Measurements from ENCODE around the gene TMEM200C.
A peak's percentile ranks its signal among the peaks of the same experiment; 100 is the strongest.

Gene TMEM200C

GRCh38 chr18:5893956-5894610, 1.2 kb downstream of the TMEM200C start:
- Histone ChIP-seq H2BK120ac (ENCODE audit: low read depth, low read length) (no peak overlapping the region), H3K27ac (replicated peaks; ENCODE audit: low read length) (no peak overlapping the region), H4K91ac (ENCODE audit: low read depth, low read length, poor library complexity) (no peak overlapping the region), H3K9ac (ENCODE audit: low read depth, low read length, poor library complexity) (no peak overlapping the region), H2BK5ac (ENCODE audit: low read length) (no peak overlapping the region), H3K14ac (ENCODE audit: low read length) (no peak overlapping the region), H2AFZ (ENCODE audit: low read length) (peak overlapping the region; percentile 95), H2AK5ac (ENCODE audit: low read depth, low read length) (no peak overlapping the region), H3K79me1 (ENCODE audit: low read depth, low read length) (peaks cover 7% of the 10 kb centered on the region), H3K27me3 (ENCODE audit: control insufficient read depth in 3 of 3, insufficient read depth in 3 of 3, low read depth in 1 of 3, low read length in 3 of 3) (peaks cover 0 to 9% (median 0%) of the 10 kb centered on the region in 3 experiments), H3K9me3 (replicated peaks in 1 of 2; ENCODE audit: control insufficient read depth in 2 of 2, insufficient read depth in 1 of 2, low read depth in 1 of 2, low read length in 2 of 2) (peaks cover 0 to 7% of the 10 kb centered on the region in 2 donors), H2BK15ac (ENCODE audit: low read length) (peak overlapping the region; percentile 86), H2BK12ac (ENCODE audit: low read length) (no peak overlapping the region), H3K4me3 (ENCODE audit: low read length in 2 of 2) (peak overlapping the region; percentile 82 to 89), H4K8ac (ENCODE audit: low read depth, low read length) (no peak overlapping the region), H3K4me1 (ENCODE audit: control insufficient read depth in 2 of 2, insufficient read depth in 1 of 2, low read depth in 1 of 2, low read length in 2 of 2) (peaks cover 4 to 16% of the 10 kb centered on the region in 2 donors), H3K18ac (ENCODE audit: low read length) (peak overlapping the region; percentile 95), H3K36me3 (replicated peaks in 1 of 2; ENCODE audit: control insufficient read depth in 2 of 2, insufficient read depth in 2 of 2, low read length in 2 of 2) (peaks cover 5 to 48% of the 10 kb centered on the region in 2 donors), H3K4ac (ENCODE audit: low read length) (no peak overlapping the region), H3K4me2 (ENCODE audit: insufficient read depth, low read length, poor library complexity, severe bottlenecking) (peak overlapping the region; percentile 93), H3K23ac (ENCODE audit: low read depth, low read length, poor library complexity) (no peak overlapping the region)
- peak; percentile 12 for DNase-seq (ENCODE audit: low spot score)
- WGBS, 2 donors (ENCODE audit: extremely low coverage in 2 of 2, insufficient read length in 2 of 2, insufficient replicate concordance in 1 of 2): no CpG with 5 or more reads among the region's 13 CpGs

- Histone ChIP-seq H2BK15ac (ENCODE audit: low read length) (no peak overlapping the region), H3K4me3 (ENCODE audit: low read length in 2 of 2) (peak overlapping the region in 1 of 2 donors; percentile 82), H3K9ac (ENCODE audit: low read depth, low read length, poor library complexity) (no peak overlapping the region), H2BK12ac (ENCODE audit: low read length) (no peak overlapping the region), H3K36me3 (replicated peaks in 1 of 2; ENCODE audit: control insufficient read depth in 2 of 2, insufficient read depth in 2 of 2, low read length in 2 of 2) (peaks cover 8 to 48% of the 10 kb centered on the region in 2 donors), H2BK120ac (ENCODE audit: low read depth, low read length) (no peak overlapping the region), H4K91ac (ENCODE audit: low read depth, low read length, poor library complexity) (no peak overlapping the region), H3K14ac (ENCODE audit: low read length) (no peak overlapping the region), H3K27me3 (ENCODE audit: control insufficient read depth in 3 of 3, insufficient read depth in 3 of 3, low read depth in 1 of 3, low read length in 3 of 3) (peaks cover 0 to 9% (median 0%) of the 10 kb centered on the region in 3 experiments), H3K4me1 (ENCODE audit: control insufficient read depth in 2 of 2, insufficient read depth in 1 of 2, low read depth in 1 of 2, low read length in 2 of 2) (peaks cover 4 to 16% of the 10 kb centered on the region in 2 donors), H3K9me3 (replicated peaks in 1 of 2; ENCODE audit: control insufficient read depth in 2 of 2, insufficient read depth in 1 of 2, low read depth in 1 of 2, low read length in 2 of 2) (no peaks in the 10 kb centered on the region), H3K79me1 (ENCODE audit: low read depth, low read length) (peaks cover 7% of the 10 kb centered on the region), H4K8ac (ENCODE audit: low read depth, low read length) (no peak overlapping the region), H2AK5ac (ENCODE audit: low read depth, low read length) (no peak overlapping the region), H2BK5ac (ENCODE audit: low read length) (no peak overlapping the region), H3K18ac (ENCODE audit: low read length) (no peak overlapping the region), H3K27ac (replicated peaks; ENCODE audit: low read length) (no peak overlapping the region), H3K23ac (ENCODE audit: low read depth, low read length, poor library complexity) (no peak overlapping the region), H2AFZ (ENCODE audit: low read length) (no peak overlapping the region), H3K4ac (ENCODE audit: low read length) (no peak overlapping the region), H3K4me2 (ENCODE audit: insufficient read depth, low read length, poor library complexity, severe bottlenecking) (no peak overlapping the region)
- DNase-seq (ENCODE audit: low spot score): no peak
Measured at GRCh38 chr18:5892823-5893431, 2.4 kb downstream of the TMEM200C start.

GRCh38 chr18:5891854-5892215, 3.5 kb downstream of the TMEM200C start:
- Histone ChIP-seq H2BK5ac (ENCODE audit: low read length) (no peak overlapping the region), H3K18ac (ENCODE audit: low read length) (no peak overlapping the region), H3K9ac (ENCODE audit: low read depth, low read length, poor library complexity) (no peak overlapping the region), H3K79me1 (ENCODE audit: low read depth, low read length) (peaks cover 7% of the 10 kb centered on the region), H3K27me3 (ENCODE audit: control insufficient read depth in 3 of 3, insufficient read depth in 3 of 3, low read depth in 1 of 3, low read length in 3 of 3) (peaks cover 0 to 9% (median 0%) of the 10 kb centered on the region in 3 experiments), H3K4me3 (ENCODE audit: low read length in 2 of 2) (no peak overlapping the region), H4K91ac (ENCODE audit: low read depth, low read length, poor library complexity) (no peak overlapping the region), H3K27ac (replicated peaks; ENCODE audit: low read length) (no peak overlapping the region), H3K4ac (ENCODE audit: low read length) (no peak overlapping the region), H3K9me3 (replicated peaks in 1 of 2; ENCODE audit: control insufficient read depth in 2 of 2, insufficient read depth in 1 of 2, low read depth in 1 of 2, low read length in 2 of 2) (no peaks in the 10 kb centered on the region), H2AFZ (ENCODE audit: low read length) (no peak overlapping the region), H4K8ac (ENCODE audit: low read depth, low read length) (no peak overlapping the region), H3K14ac (ENCODE audit: low read length) (no peak overlapping the region), H2BK12ac (ENCODE audit: low read length) (no peak overlapping the region), H3K4me1 (ENCODE audit: control insufficient read depth in 2 of 2, insufficient read depth in 1 of 2, low read depth in 1 of 2, low read length in 2 of 2) (peaks cover 3 to 13% of the 10 kb centered on the region in 2 donors), H2AK5ac (ENCODE audit: low read depth, low read length) (peak overlapping the region; percentile 30), H2BK15ac (ENCODE audit: low read length) (no peak overlapping the region), H2BK120ac (ENCODE audit: low read depth, low read length) (no peak overlapping the region), H3K23ac (ENCODE audit: low read depth, low read length, poor library complexity) (peak overlapping the region; percentile 51), H3K4me2 (ENCODE audit: insufficient read depth, low read length, poor library complexity, severe bottlenecking) (no peak overlapping the region), H3K36me3 (replicated peaks in 1 of 2; ENCODE audit: control insufficient read depth in 2 of 2, insufficient read depth in 2 of 2, low read length in 2 of 2) (peaks cover 8 to 50% of the 10 kb centered on the region in 2 donors)
- no peak for DNase-seq (ENCODE audit: low spot score)
- WGBS, 2 donors (ENCODE audit: extremely low coverage in 2 of 2, insufficient read length in 2 of 2, insufficient replicate concordance in 1 of 2): no CpG with 5 or more reads among the region's 15 CpGs

- H3K9me3 ChIP-seq (replicated peaks in 1 of 2; ENCODE audit: control insufficient read depth in 2 of 2, insufficient read depth in 1 of 2, low read depth in 1 of 2, low read length in 2 of 2): no peaks in the 10 kb centered on the region
- peak overlapping the region; percentile 93 for H3K23ac ChIP-seq (ENCODE audit: low read depth, low read length, poor library complexity)
- H3K27me3 ChIP-seq (ENCODE audit: control insufficient read depth in 3 of 3, insufficient read depth in 3 of 3, low read depth in 1 of 3, low read length in 3 of 3): peaks cover 0 to 9% (median 0%) of the 10 kb centered on the region in 3 experiments
- H3K18ac ChIP-seq (ENCODE audit: low read length): peak overlapping the region; percentile 98
- H3K4ac ChIP-seq (ENCODE audit: low read length): no peak overlapping the region
- H2AK5ac ChIP-seq (ENCODE audit: low read depth, low read length): peak overlapping the region; percentile 30
- H3K9ac ChIP-seq (ENCODE audit: low read depth, low read length, poor library complexity): no peak overlapping the region
- H2BK5ac ChIP-seq (ENCODE audit: low read length): no peak overlapping the region
- no CpG with 5 or more reads among the region's 70 CpGs for WGBS, 2 donors (ENCODE audit: extremely low coverage in 2 of 2, insufficient read length in 2 of 2, insufficient replicate concordance in 1 of 2)
- H2BK120ac ChIP-seq (ENCODE audit: low read depth, low read length): no peak overlapping the region
- H3K14ac ChIP-seq (ENCODE audit: low read length): peak overlapping the region; percentile 56
- H2BK12ac ChIP-seq (ENCODE audit: low read length): no peak overlapping the region
- H2AFZ ChIP-seq (ENCODE audit: low read length): no peak overlapping the region
- peaks cover 8 to 50% of the 10 kb centered on the region in 2 donors for H3K36me3 ChIP-seq (replicated peaks in 1 of 2; ENCODE audit: control insufficient read depth in 2 of 2, insufficient read depth in 2 of 2, low read length in 2 of 2)
- H3K4me2 ChIP-seq (ENCODE audit: insufficient read depth, low read length, poor library complexity, severe bottlenecking): peak overlapping the region; percentile 98
- no peak overlapping the region for H2BK15ac ChIP-seq (ENCODE audit: low read length)
- no peak overlapping the region for H3K27ac ChIP-seq (replicated peaks; ENCODE audit: low read length)
- no peak for DNase-seq (ENCODE audit: low spot score)
- no peak overlapping the region for H4K91ac ChIP-seq (ENCODE audit: low read depth, low read length, poor library complexity)
- H3K79me1 ChIP-seq (ENCODE audit: low read depth, low read length): peaks cover 7% of the 10 kb centered on the region
- H4K8ac ChIP-seq (ENCODE audit: low read depth, low read length): no peak overlapping the region
- peak overlapping the region in 1 of 2 donors; percentile 81 for H3K4me3 ChIP-seq (ENCODE audit: low read length in 2 of 2)
- peaks cover 2 to 12% of the 10 kb centered on the region in 2 donors for H3K4me1 ChIP-seq (ENCODE audit: control insufficient read depth in 2 of 2, insufficient read depth in 1 of 2, low read depth in 1 of 2, low read length in 2 of 2)
Measured at GRCh38 chr18:5891184-5891853, 4.0 kb downstream of the TMEM200C start.
